Psoas muscle (tissue), 8 donors: ENCODE measurements around the gene ABCC1. TPM values are rescaled to one million over a fixed set of nuclear protein-coding genes. Genes with fewer than 3 reads are reported as not detected.

ENCODE experiments used
- ATAC-seq, 4 donors: fragments of 200-7000 bp; cut with Tn5 transposase; one replicate each; pipeline ENCODE4 v1.9.1; 2020; ENCODE audit warnings: moderate library complexity in 3 of 4, mild to moderate bottlenecking in 2 of 4
- DNase-seq, 2 donors: peaks; one replicate each; pipeline ENCODE4 v3.0.0-alpha.2; 2020
- H3K27ac ChIP-seq: fragments of 200-600 bp; one replicate; pipeline ENCODE4 v1.8.0; 2022
- H3K27me3 ChIP-seq, 3 donors: fragments of 200-600 bp in 1 of 3; one replicate each; pipeline versions ENCODE4 v1.6.1 to v1.8.0; 2013 to 2022; ENCODE audit warnings: low read length in 2 of 3, mild to moderate bottlenecking in 2 of 3, moderate library complexity in 1 of 3; ENCODE audit not compliant: insufficient read depth in 3 of 3
- H3K36me3 ChIP-seq, 2 donors: fragments of 200-600 bp in 1 of 2; one replicate each; pipeline versions ENCODE4 v1.6.1 to v1.8.0; 2013 to 2022; ENCODE audit warnings: low read depth in 1 of 2, mild to moderate bottlenecking in 1 of 2, moderate library complexity in 1 of 2; ENCODE audit not compliant: insufficient read depth in 1 of 2
- H3K4me1 ChIP-seq: fragments of 200-600 bp; one replicate; pipeline ENCODE4 v1.8.0; 2022
- H3K4me3 ChIP-seq: fragments of 200-600 bp; one replicate; pipeline ENCODE4 v1.8.0; 2022; ENCODE audit warnings: mild to moderate bottlenecking
- H3K9me3 ChIP-seq: fragments of 200-600 bp; one replicate; pipeline ENCODE4 v1.8.0; 2022
- WGBS, 3 donors: extraction: QIAGEN DNeasy Blood & Tissue Kit; methylation state at CpG; one replicate each; pipeline versions ENCODE4 v1.1.6 to v1.1.7; 2013; 5-methylcytosine and 5-hydroxymethylcytosine counted together
- intact Hi-C, 2 donors: fragments of 100-400 bp; cut with DNase I; formaldehyde crosslinking; loops; one replicate each; pipeline versions ENCODE4 v1.11.0 to v1.14.2; 2022
- polyA plus RNA-seq, 3 donors: library from polyadenylated mRNA; stranded (reverse); fragments of 200-250 nt; gene quantifications; one replicate each; pipeline ENCODE4 v1.2.3, GENCODE V29; 2013
- total RNA-seq, 4 donors: library from RNA; stranded (reverse); fragmentation: NEBNext Ultra II Directional in 2 of 4; extraction: Animal tissue kit (Norgen Biotek cat#: 25700) in 2 of 4; gene quantifications; one replicate each; pipeline versions ENCODE4 v1.2.1 to v1.2.4, GENCODE V29; 2021 to 2023
- TF ChIP-seq, protein P1 (sequence below): fragments of 200-600 bp; IDR thresholded peaks from one replicate; pipeline ENCODE4 v1.8.0; 2022; ENCODE audit warnings: antibody characterized with exemption
- donor health status: healthy with polysubstance abuse.
- donor health status: DM: no; HTN: no; CAD: no; lungs with moderate emphysema.
- donor health status: Bipolar disorder and iron deficiency.
- donor health status: healthy.
- donor health status: DM: yes; HTN: yes; CAD: no.
- donor health status: DM: no; HTN: no; CAD: no.
- donor health status: DM: no; HTN: no; CAD: no.
- donor health status: DM: yes; HTN: yes; CAD: no.

Gene ABCC1
- total and polyA plus RNA-seq, 7 donors: 7.4 to 36.5 (median 20.5) TPM

DNA sequence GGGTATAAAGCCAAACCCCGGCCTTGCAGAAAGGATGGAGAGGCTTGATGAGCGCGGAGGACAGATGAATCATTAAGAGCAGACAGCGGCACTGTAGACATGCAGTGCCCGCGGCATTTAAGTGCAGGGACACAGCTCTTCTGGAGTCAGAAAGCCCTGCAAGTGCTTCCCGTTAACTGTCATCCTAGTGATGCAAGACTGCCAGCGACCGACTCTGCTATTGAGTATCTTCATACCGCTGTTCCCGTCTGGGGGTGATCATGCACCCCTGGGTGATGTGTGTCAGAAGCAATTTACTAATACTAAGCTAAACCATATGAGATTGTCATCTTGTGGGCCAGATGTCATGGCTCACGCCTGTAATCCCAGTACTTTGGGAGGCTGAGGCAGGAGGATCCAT lies 172.8 kb downstream of the ABCC1 start:
- ATAC-seq: no peak
- TF ChIP-seq, protein P1, sequence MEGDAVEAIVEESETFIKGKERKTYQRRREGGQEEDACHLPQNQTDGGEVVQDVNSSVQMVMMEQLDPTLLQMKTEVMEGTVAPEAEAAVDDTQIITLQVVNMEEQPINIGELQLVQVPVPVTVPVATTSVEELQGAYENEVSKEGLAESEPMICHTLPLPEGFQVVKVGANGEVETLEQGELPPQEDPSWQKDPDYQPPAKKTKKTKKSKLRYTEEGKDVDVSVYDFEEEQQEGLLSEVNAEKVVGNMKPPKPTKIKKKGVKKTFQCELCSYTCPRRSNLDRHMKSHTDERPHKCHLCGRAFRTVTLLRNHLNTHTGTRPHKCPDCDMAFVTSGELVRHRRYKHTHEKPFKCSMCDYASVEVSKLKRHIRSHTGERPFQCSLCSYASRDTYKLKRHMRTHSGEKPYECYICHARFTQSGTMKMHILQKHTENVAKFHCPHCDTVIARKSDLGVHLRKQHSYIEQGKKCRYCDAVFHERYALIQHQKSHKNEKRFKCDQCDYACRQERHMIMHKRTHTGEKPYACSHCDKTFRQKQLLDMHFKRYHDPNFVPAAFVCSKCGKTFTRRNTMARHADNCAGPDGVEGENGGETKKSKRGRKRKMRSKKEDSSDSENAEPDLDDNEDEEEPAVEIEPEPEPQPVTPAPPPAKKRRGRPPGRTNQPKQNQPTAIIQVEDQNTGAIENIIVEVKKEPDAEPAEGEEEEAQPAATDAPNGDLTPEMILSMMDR: no peak
- 96 to 99% (median 98%) methylated on average over 12 of the region's 12 CpGs for WGBS, 3 donors

DNA sequence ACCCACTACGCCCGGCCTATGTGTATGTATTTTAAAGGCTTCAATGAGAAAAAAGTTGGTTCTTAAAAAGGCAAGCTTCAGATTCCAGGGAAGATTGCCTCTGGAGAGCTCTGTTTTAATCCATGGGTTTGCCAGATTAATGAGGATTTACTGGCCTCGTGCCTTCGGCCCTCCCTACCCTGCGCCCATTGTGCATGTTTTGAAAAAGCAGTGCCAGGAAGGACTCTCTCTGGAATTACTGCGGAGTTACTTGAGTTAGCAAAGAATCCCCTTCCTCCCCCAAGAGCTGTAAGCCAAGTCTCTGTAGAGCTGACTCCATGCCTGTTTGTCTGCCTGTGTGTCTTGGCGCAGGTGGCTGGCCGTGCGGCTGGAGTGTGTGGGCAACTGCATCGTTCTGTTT lies 175.0 kb downstream of the ABCC1 start:
- intact Hi-C loops: no loop called here
- 94 to 96% (median 95%) methylated on average over 10 of the region's 10 CpGs for WGBS, 3 donors
- Histone ChIP-seq H3K9me3 (peaks cover 6% of the 10 kb centered on the region), H3K27me3 (no peaks in the 10 kb centered on the region), H3K27ac (no peak overlapping the region), H3K36me3 (peaks cover 0 to 71% of the 10 kb centered on the region in 2 donors), H3K4me1 (no peaks in the 10 kb centered on the region), H3K4me3 (no peak overlapping the region)
- ATAC-seq (no peak), DNase-seq (no peak)
- TF ChIP-seq, protein P1: no peak

More for the DNA sequence above, 172.8 kb downstream of the ABCC1 start:
- DNase-seq: no peak
- Histone ChIP-seq H3K27ac (no peak overlapping the region), H3K36me3 (peaks cover 0 to 72% of the 10 kb centered on the region in 2 donors), H3K4me3 (no peak overlapping the region), H3K9me3 (peaks cover 6% of the 10 kb centered on the region), H3K4me1 (no peaks in the 10 kb centered on the region), H3K27me3 (no peaks in the 10 kb centered on the region)
- intact Hi-C loops: no loop called here

DNA sequence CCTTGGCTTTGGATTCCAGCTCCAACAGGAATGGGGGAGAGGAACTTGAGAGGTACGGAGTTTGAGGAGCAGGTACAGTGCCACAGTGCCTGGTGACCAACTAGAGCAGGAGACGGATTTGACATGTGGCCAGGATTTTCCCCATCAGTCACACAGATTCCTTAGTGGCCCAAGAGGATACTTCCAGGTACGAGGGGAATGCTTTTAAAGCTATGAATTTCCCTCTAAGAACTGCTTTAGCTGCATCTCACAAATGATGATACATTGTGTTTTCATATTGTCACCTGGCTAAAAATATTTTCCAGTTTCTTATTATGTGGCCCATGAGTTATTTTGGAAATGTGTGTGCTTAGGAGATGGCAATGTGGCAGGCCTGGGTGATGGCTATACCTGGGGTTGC lies 175.6 kb downstream of the ABCC1 start:
- 95 to 98% (median 96%) methylated on average over 3 of the region's 3 CpGs for WGBS, 3 donors
- no peaks in the 10 kb centered on the region for H3K27me3 ChIP-seq
- no peak for ATAC-seq
- H3K4me1 ChIP-seq: no peaks in the 10 kb centered on the region
- H3K36me3 ChIP-seq: peaks cover 2 to 76% of the 10 kb centered on the region in 2 donors
- H3K4me3 ChIP-seq: no peak overlapping the region
- H3K27ac ChIP-seq: no peak overlapping the region
- intact Hi-C loops: loop anchor here (5.0 kb wide), 3 partner anchors 248 to 358 kb away; partner anchors contain the start of gene MYH11 (in 1 of the 2)
- no peak for DNase-seq
- H3K9me3 ChIP-seq: peaks cover 6% of the 10 kb centered on the region
- TF ChIP-seq, protein P1: no peak

DNA sequence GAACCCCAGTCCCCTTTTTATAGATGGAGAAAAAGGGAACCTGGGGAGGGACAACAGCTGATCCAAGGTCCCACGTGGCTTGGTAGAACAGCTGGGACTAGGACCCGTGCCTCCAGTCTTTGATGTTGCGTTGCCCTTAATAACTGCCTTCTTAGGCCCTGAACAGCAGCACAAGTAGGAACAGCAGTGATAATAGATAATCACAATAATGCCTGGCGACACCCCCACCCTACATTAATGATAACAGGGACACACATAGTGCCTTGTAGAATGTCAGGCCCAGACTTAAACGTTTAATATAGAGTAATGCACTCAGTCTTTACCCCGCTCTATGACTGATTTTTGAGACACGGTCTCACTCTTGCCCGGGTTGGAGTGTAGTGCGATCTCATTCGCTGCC lies 177.5 kb downstream of the ABCC1 start:
- no peak overlapping the region for H3K27ac ChIP-seq
- H3K27me3 ChIP-seq: no peaks in the 10 kb centered on the region
- TF ChIP-seq, protein P1: no peak
- DNase-seq (no peak), ATAC-seq (peak in 1 of 4 donors; percentile 29)
- no peak overlapping the region for H3K4me3 ChIP-seq
- H3K9me3 ChIP-seq: peaks cover 6% of the 10 kb centered on the region
- 74 to 81% (median 80%) methylated on average over 10 of the region's 10 CpGs for WGBS, 3 donors
- H3K36me3 ChIP-seq: peaks cover 3 to 80% of the 10 kb centered on the region in 2 donors
- intact Hi-C loops: loop anchor here (1.0 to 5.0 kb wide), 5 partner anchors 250 to 360 kb away; partner anchors contain the start of gene MYH11 (in 1 of the 2)
- no peaks in the 10 kb centered on the region for H3K4me1 ChIP-seq
